Ramos (cell line): Measurements from ENCODE around the gene HMX1.

Experiments
- in situ Hi-C: fragments of 300-500 bp; cut with MboI; formaldehyde crosslinking; loops from one replicate; pipeline ENCODE4 v1.14.3; 2022; ENCODE audit warnings: low sequenced_read_pairs; ENCODE audit not compliant: unreplicated experiment

HMX1 gene

GRCh38 chr4:8871417-8872401, at the start of gene HMX1:
HMX1 (minus strand) TSS chr4:8871839; CDS start chr4:8871614, 225 bp downstream.
- in situ Hi-C loops = no loop called here

GRCh38 chr4:8920969-8921368, 49.3 kb upstream of the HMX1 start:
- in situ Hi-C loops = no loop called here

- in situ Hi-C loops = no loop called here
These were observed 48.8 kb upstream of the HMX1 start for GRCh38 chr4:8920289-8920965.

DNA sequence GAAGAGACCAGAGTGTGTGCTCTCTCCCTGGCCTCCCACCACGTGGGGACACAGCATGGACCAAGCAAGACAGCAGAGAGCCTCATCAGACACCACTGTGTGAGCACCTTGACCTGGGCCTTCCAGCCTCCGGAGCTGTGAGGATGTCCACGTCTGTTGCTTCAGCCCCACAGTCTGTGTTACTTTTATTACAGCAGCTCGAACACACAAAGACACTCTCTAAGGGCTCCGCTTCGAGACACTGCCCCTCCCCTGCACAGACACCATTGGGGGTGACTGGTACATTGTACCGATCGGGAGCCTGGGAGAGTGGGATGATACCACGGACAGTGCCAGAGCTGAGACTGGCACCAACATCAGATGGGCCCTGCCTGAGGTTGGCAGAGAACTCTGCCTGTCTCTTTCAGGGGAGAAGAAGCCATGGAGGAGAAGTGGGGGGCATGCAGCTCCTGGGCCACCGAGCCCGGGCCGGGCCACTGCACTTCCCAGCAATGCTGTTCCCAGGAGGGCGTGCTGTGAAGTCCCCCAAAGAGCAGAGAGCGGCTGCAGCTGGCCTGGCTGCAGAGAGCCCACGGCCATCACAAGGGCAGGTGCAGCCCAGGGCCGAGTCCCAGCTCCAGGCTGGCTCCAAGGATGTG, 48.1 kb upstream of the HMX1 start:
- in situ Hi-C loops = no loop called here

- in situ Hi-C loops = no loop called here
These were observed 46.5 kb upstream of the HMX1 start for GRCh38 chr4:8917868-8918783.

GRCh38 chr4:8917321-8917811, 45.7 kb upstream of the HMX1 start:
- in situ Hi-C loops = no loop called here

DNA sequence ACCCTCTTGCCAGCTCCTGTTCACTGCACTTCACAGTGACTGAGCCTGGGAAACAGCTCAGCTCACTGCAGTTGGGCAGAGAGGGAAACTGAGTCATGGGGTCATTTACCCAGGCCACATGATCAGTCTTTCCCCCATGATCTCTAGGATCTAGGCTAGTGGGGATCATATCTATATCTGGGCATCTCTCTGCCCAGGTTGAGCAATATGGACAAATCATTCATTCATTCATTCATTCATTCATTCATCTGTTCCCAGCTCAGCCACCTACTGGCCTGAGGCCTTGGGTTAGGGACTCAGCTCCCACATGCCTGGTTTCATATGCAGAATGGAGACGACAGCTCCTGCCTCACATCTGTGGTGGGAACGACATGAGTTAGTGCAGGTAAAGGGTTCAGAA, 45.3 kb upstream of the HMX1 start:
- in situ Hi-C loops = no loop called here

DNA sequence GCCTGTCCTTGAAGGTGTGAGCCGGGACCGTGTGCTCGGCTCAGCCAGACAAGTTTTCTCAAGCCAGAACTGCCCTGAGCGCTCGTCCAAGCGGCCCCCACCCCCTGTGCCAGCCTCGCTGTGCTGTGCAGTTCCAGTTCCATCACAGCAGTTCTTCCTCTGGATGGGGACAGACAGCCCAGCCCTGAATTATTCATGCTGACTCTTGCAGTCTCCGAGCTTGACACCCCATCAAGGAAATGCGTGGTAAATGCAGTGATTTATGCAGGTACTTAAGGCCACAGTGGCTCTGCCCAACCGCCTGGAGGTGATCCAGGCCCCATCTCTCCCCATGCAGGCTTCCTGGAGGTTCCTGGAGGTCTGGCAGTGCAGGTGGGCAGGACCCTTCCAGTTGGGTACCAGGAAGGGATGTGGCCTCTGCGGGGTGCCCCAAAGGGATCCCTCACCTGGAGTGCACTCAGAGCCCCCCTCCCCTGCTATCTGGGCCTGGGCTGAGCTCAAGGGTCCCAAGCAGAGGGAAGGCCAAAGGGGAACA, 44.8 kb upstream of the HMX1 start:
- in situ Hi-C loops = no loop called here

DNA sequence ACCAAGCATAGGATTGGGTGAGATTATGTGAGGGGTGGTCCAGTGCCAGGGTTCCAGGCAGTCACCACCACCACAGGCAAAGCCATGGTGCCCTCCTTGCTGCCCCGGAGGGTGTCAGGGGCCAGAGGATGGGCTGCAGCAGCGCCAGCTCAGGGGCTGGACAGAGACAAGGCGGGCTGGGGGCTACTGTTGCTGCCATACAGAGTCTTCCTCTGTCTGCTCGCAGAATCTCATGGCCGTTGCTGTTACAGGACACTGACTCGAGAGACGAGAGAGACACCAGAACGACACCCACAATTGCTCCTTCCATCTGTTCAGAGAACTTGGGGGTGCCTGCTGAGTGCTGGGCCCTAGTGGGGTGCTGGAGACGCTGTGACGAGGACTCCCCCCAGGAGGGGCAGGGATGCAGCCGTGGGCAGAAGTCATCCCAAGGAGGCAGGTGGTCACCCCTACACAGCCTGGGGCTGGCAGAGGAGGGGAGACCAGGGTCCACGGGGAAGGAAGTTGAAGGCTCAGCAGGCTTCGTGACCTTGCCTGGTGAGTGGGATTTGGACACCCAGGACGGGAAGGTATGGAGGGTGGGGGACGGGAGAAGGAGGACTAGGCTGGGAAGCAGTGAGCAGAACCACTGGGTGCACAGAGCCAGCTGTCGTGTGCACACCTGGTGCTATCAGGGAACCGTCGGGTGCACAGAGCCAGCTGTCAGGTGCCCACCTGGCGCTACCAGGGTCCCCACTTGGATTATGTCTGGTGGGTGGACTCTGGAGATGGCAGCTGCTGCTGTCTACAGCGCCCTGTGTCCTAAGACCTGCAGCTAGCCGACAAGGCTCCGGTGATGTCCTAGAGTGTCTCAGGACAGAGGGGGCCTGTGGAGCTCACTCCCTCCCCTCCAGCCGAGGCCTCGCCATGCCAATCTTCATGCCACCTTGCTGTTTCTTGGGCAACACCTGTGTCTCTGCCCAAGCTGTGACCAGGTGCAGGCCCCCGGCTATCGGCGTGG, 43.9 kb upstream of the HMX1 start:
- in situ Hi-C loops = no loop called here

GRCh38 chr4:8914461-8915171, 43.0 kb upstream of the HMX1 start:
- in situ Hi-C loops = no loop called here

DNA sequence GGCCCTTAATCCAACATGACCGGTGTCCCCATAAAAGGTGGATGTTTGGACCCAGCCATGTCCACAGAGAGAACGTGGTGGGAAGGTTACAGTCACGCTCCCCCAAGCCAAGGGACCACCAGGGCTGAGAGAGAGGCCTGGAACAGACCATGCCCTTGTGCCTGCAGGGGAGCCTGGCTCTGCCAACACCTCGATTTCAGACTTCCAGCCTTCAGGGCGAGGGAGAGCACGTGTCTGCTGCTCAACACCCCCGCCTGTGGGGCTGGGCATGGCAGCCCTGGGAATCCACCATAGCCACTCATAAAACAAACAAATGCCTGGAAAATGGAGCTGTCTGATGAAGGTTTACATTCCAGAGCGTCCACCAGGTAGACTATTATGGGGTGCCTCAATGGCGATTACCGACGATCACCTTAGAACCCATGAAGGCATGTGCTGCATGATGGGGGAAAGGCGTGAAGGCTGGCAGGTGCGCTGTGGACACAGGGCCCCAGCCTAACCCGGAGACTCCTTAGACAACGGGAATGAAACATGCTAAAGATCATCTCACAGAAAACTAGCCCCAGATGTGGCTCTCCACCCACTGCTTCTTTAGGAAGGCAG, 42.3 kb upstream of the HMX1 start:
- in situ Hi-C loops = no loop called here

GRCh38 chr4:8913121-8913857, 41.6 kb upstream of the HMX1 start:
- in situ Hi-C loops = no loop called here

GRCh38 chr4:8912506-8912905, 40.9 kb upstream of the HMX1 start:
- in situ Hi-C loops = no loop called here

- in situ Hi-C loops = no loop called here
These were observed 40.4 kb upstream of the HMX1 start for GRCh38 chr4:8912089-8912455.

- in situ Hi-C loops = no loop called here
These were observed 39.9 kb upstream of the HMX1 start for GRCh38 chr4:8911316-8912088.

- in situ Hi-C loops = no loop called here
These were observed 39.2 kb upstream of the HMX1 start for GRCh38 chr4:8910822-8911315.
